CD4-positive, alpha-beta T cell treated with Interleukin-1 beta for 1 hour (primary cell): ENCODE measurements around the gene ESAM.

Source experiments
- DNase-seq, 2 donors: peaks; one replicate each; pipeline ENCODE4 v3.0.0-alpha.2; 2020 to 2022

The ESAM gene

DNA sequence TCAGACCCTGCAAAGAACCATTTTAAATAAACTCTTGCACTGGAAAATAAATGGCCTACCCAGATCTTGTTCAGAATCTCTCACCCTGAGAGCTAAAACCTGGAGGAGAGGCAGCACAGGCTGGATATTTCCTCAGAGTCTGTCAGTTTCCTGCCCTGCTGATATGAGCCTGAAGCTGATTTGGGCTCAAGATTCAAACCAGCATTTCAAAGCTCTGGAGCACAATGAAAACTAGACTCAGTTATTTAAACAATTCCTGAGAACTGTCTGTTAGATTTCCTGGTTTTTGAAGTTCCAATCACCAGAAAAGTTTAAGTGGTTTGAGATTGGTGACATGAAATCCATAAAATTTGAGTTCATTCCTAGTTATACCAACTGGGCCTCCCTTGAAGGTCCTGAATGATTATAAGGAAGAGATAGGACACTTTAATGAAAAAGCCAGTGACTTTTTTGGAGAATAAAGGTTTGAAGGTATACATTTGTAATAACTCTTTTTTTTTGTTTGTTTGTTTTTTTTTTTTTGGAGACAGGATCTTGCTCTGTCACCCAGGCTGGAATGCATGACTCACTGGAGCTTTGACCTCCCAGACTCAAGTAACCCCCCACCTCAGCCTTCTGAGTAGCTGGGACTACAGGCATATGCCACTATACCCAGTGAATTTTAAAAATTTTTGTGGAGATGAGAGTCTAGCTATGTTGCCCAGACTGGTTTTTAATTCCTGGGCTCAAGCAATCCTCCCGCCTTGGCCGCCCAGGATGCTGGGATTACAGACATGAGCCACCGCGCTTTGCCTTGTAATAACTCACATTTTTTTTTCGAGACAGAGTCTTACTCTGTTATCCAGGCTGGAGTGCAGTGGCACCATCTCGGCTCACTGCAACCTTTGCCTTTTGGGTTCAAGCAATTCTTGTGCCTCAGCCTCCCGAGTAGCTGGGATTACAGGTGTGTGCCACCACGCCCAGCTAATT, 8.0 kb upstream of the ESAM start:
- DNase-seq, result no peak

DNA sequence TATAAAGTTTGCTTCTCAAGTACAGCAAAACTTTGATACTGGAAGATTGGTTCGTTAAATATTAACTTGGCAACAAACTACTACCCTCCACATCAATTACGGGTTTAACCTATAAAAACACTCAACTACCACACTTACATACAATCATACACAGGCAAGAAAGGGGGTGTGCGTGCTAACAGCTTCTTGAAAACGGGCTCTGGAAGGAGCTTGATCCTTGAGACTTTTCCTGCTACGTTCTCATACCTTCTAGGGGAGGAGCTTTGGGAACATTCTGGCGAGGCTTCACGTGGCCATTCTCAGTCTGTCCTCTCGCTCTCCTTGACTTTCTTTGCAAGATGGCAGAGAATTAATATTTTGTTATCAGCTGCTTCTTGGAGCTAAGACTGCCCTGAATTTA, 6.8 kb upstream of the ESAM start:
- DNase-seq, result no peak

DNA sequence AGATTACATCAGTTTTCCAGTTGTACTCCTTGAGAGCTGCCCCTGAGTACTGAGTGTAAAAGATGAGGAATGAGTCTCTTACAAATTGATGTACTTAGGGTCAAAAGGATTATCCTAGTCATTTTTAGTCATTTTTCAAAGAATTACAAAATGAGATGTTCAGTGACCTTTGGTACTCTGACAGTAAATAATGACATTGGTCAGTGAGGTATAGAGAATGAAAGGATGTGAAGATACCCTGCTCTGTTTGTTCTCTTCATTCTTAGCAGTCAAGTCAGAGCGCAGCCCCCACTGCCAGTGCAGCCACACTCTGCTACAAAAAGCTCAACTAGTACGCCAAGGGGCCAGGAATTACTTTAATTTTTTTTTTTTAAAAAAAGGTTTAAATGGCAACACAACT, 4.1 kb upstream of the ESAM start:
- DNase-seq, result no peak

DNA sequence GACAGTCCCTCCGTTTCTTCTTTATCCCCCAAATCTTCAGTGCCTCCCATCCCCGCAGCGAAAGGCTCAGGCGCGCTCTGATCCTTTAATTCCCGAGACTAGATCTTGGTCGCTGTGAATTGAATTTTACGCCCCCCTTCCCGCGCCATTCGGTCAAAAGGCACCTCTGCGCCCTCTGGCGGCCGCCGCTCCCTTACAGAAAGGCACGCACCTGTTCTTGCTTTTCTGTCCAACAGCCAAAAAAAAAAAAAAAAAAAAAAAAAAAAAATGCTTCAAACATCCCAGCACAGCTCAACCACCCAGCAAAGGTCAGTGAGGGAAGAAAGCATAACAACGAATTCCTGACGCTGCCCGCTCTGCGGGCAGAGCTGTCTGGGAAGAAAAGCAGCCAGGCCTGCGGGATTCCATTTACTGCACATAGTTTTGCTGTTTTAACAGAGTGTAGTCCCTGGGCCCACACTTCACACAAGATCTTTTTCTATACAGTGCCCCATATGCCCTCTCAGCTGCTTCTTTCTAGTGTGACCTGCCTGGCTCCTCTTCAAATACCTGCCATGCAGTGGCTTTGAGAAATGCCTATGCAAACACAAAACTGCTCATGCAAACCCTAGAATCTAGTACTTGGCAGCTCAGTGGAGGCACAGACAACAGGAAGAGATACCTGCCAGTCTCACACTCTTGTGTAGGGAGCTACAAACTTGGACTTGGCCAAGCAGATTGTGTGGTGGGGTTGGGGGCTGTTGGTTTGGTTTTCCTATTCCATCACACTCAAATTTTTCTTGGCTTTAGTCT, 1.3 kb upstream of the ESAM start:
- peak; percentile 82 to 85 for DNase-seq

DNA sequence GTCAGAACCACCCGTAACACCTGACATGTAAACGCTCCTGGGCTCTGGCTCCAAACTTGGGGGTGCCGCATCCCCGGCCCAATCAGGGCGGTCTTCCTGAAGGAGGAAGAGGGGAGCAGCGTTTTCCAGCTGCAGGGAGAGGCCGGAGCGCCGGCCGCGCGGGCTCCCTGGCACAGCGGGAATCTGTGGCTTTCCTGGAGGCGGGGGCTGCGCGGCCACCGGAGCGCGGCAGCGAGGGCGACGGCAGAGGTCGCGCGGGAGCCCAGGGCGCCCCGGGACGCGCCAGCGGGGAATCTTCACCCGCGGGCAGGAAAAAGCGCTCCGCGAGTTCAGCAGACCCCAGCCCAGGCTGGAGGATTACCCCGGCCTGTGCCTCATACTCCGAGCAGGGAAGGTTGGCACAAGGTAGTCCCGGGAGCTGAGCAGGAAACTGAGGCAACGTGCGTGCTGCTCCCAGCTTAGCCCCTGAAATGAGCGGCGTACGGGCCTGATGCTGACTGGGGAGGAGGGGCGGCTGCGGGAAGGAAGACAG, 600 bp upstream of the ESAM start:
- DNase-seq, result no peak

DNA sequence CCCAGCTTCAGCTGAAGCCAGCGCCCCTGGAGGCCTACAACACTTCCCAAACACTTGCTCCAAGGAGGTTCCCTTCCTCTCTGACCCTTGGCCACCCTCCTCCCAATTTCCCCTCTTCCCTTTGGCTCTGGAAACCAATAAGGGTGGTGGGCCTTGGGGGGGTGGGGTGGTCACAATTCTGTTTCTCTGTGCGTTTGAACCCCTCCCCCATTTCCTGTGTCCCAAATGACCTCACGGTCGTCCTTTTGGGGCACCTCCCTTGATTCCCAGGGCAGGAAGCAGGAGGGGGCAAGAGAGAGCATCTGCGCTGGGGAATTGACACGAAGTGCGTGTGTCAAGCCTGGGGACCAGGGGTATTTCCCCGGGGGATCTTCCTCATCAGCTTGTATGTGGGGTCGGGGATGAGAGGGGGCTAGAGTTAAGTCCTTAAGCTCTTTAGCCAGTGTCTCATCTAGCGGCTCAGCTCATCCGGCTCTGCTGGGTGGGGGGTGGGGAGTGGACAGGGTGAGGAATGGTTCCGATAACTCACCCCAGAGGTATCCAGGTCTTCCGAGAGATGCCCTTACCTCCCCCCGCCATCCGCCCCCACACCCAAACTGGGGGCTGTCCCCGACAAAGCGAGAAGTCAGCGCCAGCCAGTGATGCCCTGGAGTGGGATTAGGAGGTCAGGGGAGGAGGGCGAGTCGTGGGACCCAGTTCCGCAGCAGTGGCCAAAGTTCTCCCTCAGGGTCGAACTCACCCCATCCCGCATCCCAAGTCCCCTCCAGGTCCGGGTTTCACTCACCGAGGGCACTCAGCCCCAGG, 587 bp downstream of the ESAM start:
- no peak for DNase-seq

DNA sequence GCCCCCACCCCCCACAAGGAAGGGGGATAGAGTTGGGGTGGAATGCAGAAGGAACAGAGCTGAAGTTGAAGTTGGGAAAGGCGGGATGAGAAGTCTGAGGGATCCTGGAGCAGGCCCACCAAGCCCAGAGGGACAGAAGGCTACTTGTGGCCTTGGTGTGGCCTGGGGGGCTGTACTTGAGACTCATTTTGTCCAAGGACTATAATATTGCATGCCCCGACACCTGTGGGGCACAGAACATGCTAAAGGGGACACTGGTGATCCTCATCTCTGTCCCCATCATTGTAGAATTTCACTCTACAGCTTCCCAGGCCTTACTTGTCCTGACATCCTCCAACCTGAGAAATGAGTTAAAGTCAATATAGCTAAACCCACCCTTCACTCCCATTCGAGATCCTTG, 1.3 kb downstream of the ESAM start:
- no peak for DNase-seq

DNA sequence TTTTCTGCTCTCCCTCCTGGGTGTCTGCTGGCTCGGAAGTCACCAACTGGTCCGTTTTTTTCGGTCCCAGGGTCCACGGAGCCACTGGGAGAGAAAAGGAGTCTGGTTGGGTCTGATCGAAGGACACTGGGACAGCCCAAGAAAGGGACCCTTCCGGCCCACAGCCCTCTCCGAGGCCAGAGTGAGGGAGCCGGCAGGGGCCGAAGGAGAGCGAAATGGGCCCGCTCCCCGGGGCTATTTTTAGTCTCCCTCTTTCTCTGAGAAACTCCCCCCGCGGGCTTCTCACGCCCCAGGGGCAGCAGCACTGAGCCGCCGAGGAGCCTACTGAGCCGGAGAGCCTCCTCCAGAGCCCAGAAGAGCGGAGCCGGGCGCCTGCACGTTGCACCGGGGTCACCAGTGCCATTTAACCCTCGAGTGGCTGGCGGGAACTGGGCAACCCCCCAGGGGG, 1.9 kb downstream of the ESAM start:
- DNase-seq, result peak in 1 of 2 donors; percentile 32

DNA sequence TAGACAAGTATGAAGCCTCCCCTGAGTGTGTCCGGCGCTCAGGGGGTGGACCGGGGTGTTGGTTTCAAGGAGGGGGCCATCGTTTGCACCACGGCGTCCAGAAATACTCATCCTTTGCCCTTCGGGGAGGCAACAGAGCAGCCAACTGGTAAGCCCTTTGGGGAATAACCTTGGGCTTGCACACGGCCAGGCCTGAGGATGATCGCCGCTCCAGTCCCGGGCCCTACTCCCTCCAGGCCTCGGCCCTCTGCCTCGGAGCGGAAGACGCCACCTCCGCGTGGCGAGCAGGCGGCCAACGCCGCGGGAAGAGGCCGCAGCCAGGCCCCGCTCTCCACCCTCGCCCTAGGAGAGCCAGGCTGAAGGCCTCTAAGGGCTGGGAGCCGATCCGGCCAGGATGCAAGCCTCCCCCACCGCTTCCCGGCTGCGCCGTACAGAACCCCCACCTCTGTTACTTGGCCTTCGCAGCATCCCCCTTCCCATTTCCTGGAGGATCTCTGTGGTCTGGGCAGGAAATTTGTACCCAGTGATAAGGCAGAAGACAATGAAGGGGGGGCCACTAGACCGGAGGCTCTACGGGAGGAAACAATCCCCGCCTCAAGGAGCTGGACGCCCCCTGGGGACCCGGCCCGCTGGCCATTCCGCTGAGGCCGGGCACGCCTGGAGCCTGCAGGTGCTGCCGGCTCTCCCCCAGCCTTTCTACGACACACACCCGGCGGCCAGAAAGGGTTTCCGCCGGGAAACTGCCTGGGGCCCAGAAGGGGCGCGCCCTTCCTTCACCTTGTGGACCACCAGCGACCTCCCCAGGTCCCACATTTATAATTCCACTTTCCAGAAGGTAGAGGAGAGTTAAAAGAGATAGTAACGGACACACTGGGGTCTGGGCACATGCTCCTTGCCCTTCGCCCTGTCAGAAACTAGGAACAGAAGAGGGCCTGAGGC, 2.6 kb downstream of the ESAM start:
- DNase-seq, result no peak

DNA sequence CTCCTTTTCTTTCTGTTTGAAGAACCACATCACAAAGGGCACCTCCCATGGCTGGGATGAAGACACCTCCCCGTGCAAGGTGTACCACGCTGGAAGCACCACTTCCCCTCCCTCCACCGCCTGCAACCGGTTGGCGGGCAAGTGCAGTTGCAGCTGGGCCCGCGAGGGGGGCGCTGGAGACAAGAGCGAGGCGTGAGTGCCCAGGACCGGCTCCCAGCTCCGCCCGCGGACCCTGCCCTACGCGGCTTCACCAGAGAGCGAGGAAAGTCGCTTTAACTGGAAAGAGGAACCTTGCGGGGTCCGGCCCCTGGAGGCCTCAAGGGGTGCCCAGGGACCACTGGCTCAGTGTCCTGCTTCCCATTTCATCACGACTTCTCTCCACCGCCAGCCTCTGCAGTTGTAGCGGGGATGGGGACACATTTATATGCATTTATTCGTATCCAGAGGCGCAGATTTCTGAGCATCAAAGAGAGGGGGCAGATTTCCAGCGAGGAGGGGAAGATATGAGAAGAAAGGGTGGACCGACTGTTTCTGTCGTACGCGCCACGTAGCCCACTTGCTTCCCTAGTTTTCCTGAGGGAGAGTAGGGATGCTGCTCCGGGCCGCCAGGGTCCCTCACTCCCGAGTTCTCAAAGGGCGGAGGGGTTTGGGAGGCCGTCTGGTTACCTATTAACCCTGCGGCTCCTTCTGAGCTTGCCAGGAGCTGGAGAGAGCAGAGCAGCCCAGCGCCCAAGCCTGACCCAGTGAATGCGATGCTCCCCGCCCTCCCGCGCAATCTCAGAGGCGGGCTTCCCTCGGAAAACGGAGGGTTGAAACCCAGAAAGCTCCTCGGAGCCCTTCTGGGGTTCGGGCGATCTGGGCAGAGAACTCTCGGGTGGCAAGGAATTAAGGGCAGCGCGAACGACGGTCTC, 3.5 kb downstream of the ESAM start:
- DNase-seq, result peak; percentile 68 to 76

DNA sequence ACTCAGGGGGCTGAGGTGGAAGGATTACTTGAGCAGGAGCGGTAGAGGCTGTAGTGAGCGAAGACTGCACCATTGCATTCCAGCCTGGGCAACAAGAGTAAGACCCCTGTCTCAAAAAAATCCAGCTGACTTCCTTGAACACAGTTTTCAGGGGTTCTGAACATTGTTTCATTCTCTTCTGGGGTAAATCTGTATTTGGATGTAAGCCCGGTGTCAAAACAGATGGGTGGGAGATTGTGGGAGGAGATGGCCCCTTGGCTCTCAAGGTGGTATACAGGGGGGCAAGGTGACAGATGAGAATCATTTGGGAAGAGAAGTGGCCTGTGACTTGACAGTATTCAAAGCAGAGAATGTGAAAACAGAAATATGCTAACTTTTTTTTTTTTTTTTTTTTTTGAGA, 4.8 kb downstream of the ESAM start:
- no peak for DNase-seq

DNA sequence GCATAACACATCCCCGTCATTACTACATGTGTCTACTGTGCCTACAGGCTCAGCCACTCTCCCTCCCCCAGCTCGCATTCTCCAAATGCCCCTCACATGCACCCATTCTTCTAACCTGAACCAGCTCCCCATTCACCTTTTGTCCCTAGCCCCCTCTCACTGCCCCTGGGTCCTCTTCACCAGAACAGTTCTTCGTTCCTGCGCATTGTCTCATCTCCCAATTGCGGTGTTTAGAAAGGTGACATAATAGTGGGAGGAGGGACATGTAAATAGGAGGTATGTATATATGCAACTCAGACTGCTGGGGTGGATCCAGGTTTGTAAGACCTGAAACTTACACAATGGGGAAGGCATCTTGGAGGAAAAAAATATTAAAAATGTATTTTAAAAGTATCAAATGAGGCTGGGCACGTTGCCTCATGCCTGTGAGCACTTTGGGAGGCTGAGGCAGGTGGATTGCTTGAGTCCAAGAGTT, 5.3 kb downstream of the ESAM start:
- no peak for DNase-seq

DNA sequence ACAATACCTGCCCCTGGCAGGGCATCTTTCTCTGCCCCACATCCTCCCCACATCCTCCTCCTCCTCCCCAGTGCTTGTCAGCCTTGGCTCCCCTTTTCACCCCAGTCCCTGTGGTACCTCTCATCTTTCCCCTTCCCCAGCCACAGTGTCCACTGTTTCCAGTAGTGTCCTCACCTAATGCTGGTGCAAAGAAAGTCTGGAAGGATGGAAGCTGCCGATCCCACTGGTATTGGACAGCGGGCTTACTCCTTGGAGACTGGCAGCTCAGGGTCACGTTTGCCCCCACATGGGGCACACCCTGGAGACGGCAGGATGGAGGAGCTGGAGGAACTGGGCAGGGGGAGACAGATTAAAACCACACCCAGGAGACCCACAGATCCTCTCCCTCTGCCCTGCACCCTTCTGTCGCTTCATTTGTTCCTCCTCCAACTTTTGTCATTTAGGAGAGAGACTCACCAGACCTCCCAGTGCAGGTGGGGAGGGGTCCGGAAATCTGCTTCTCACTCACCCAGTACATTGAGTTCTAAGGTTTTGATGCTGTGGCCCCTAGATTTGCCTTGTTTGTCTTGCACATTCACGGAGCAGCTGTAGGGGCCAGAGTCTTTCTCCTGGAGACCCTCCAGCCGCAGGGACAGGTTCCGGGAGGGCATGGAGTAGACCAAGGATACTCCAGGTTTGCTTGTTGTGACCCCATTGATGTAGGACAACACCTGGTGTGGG, 5.9 kb downstream of the ESAM start:
- no peak for DNase-seq

DNA sequence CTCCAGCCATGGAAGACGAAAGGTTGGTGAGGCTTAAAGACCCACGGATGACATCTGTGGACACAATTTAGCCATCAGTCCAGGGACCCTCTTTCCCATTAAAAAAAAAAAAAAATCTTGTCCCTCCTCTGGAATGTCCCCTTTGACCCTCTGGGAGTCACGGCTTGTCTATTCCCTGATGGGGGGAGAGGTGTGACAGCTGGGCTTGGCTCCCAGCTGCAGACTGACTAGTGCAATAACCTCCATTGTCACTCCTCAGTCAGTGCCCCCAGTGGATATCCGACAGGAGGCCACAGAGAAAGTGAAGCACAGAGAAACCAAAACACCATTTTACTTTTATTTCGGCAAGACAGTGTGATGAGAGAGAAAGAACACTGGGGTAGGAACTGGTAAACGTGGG, 7.4 kb downstream of the ESAM start:
- DNase-seq, result no peak

DNA sequence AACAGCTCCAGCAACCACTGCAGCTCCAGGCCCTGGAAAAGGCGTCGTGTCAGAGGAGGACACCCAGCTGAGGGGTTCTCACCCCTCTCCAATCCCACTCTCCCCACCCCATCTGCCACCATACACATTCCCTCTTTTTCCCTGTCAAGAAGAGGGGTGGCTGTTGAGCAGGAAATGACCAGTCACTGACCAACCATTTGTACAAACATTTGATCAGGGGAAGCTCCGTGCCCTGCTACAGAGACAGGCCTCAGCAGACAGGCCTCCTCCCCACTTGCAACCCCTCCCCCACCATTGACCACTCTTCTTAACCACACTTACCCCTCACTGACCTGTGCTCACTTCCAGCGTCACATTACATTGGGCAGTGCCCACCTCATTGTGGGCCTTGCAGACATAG, 7.8 kb downstream of the ESAM start:
- DNase-seq, result no peak

DNA sequence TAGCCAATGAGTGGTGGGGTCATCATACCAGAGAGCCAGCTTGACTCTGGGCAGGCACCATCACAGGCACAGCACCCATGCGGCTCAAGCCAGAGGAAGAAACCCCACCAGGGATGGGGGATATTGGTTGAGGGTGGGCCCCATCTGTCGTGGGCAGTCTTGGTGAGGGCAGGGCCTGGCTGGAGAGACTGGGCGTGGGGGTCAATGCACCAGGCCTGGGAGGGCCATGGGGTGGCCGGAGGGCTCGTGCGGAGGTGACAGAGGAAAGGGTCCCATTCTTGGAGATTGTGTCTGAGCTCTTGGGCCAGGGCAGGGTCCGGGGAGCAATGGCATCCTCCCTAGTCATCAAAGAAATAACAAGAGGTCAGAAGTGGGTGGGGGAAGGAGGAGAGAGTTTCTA, 8.5 kb downstream of the ESAM start:
- no peak for DNase-seq

DNA sequence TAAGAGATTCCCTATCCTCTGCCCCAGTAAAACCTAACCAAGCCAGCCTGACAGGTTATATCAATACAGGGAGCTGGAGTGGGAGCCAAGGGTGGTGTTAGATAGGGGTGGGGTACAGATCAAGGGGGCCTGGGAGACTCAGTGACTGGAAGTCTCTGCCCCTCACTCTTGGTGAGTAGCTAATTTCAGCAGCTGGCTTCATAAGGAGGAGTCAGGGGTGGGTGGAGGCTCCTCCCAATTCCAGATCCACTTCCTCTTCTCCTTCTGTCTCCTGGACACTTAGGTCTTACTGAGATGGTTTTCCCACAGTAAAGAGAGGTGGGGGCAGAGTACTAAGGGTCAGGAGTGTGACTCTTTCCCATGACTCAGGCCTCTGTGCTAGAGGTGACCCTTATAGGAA, 8.9 kb downstream of the ESAM start:
- DNase-seq, result no peak

DNA sequence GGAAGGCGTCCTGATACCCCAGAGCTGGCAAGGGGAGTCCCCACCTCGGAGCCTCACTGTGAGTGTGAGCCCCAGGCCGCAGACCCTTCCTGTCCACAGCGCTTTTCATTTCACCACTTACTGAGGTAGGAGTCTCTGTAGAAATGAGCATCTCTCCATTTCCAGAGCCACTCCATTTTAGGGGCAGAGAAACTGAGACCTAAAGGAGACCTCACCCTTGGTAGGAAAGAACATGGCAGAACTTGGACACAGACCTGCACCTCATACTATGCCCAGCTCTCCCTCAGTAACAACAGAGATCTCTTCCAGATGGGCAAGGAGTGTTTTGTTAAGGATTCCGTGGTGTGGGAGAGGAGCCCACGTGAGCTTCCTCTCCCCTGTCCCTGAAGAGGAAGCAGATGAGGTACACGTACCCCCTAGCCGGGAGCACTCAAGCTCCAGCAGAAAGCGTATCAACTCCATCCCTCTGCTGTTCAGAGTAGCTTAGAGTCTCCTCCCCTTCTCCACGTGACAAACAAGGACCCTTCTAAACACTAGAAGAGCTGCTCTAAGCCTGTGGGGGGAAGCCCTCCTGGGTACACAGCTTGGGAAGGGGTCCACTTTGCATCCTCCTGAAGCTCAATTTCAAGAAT, 9.5 kb downstream of the ESAM start:
- DNase-seq, result no peak
